Stimulated activated CD4-positive, alpha-beta T cell treated with anti-CD3 and anti-CD28 coated beads, Interleukin-15, amount 100 ng/mL, for 48 hours (primary cell): ENCODE measurements around the gene LCMT1.

ENCODE experiments used
- DNase-seq, 2 donors: peaks; one replicate each; pipeline ENCODE4 v3.0.0-alpha.2; 2020; ENCODE audit warnings: low read depth in 2 of 2

LCMT1 gene

DNA sequence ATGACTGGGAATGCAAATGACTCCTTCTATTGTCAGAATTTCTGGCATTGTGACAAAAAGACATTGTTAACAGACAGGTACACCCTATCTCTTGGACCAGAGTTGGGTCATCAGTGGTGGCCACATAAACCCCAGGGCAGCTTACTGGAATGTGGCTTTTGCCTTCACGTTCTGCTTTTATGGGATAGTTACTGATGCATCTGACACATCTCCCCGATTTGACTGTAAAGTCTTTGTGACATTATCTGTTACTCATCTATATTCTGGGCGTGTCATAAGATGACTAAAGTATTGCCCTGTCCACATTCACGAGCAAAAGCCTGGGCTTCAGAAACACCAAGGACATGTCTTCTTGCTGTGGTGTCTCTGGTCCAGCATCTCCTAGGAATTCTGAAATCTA is 86.5 kb downstream of the LCMT1 start:
- no peak for DNase-seq

DNA sequence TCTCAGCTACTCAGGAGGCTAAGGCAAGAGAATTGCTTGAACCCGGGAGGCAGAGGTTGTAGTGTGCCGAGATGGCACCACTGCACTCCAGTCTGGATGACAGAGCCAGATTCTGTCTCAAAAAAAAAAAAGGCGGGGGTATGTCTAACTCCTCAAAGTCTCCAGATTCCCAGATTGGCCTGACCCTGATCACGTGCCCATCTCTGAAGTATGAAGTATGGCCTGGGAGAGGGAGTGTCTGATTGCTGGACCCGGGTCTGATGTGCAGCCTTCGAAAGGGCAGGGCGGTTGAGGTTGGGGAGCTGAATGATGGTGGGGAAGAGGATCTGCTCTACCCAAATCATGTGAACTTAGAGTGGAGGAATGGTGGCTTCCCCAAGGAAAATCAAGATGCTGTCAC is 87.9 kb downstream of the LCMT1 start:
- DNase-seq = no peak

DNA sequence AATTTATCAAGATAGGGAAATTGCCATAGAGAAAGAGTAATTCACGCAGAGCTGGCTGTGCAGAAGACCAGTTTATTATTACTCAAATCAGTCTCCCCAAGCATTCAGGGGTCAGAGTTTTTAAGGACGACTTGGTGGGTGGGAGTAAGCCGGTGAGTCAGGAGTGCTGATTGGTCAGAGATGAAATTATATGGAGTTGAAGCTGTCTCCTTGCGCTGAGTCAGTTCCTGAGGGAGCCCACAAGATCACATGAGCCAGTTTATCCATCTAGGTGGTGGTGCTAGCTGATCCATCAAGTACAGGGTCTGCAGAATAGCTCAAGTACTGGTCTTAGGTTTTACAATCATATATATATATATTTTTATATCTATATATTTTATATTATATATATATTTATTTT is 99.2 kb downstream of the LCMT1 start:
- DNase-seq = no peak

DNA sequence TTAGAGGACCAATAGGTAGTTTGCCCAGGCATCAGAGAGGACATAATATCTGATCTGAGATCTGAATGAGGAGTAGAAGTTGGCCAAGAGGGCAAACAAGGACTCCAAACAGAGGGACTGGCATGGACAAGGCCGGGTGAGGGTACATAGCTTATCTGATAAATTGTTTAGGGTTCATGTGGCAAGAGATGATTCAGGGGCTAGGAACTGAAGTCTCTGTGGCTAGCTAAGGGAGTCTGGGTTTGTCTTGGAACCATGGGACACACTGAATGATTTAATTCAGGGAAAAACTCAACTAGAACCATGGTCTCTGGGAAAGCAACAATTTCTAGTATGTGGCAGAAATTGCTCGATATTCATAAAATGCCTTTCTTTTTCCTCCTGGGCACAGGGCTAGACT is 101.1 kb downstream of the LCMT1 start:
- DNase-seq = no peak

DNA sequence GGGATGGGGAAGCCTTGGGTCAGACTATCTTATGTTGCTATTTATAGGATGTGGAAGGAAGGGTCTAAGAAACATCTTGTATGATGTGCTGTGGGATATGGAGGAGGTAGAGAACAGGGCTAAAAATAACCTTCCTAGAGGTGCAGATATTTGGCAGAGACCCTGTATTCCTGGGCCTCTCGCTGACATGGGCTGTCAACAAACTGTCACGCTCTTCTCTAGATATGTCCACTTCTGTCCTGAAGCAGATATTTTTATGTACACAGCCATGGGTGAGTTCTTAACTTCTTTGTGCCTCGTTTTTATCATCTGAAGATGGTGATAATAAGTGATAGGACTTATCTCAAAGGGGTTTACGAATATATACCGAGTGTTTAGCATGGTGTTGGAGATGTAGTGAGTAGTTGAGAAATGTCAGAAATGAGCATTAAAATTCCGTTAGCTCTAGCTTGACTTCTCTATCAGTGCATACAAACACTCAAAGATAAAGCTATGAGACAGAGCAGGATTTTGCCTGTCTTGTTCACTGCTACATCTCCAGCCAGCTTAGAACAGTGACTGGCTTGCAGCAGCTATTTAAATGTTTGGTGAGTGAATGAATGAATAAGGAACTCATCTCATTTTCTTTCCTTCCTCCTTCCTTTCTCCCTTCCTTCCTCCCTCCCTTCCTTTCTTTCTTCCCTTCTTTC is 102.3 kb downstream of the LCMT1 start:
- no peak for DNase-seq

DNA sequence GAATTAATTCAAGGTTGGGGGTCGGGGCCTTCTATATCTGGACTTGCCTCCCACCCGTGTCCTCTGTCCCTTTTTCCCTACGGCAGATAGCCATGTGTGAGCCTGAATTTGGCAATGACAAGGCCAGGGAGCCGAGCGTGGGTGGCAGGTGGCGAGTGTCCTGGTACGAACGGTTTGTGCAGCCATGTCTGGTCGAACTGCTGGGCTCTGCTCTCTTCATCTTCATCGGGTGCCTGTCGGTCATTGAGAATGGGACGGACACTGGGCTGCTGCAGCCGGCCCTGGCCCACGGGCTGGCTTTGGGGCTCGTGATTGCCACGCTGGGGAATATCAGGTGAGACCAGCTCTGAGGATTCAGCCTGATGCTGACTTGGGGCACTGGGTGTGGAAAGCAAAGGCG is 105.6 kb downstream of the LCMT1 start:
- DNase-seq = no peak

DNA sequence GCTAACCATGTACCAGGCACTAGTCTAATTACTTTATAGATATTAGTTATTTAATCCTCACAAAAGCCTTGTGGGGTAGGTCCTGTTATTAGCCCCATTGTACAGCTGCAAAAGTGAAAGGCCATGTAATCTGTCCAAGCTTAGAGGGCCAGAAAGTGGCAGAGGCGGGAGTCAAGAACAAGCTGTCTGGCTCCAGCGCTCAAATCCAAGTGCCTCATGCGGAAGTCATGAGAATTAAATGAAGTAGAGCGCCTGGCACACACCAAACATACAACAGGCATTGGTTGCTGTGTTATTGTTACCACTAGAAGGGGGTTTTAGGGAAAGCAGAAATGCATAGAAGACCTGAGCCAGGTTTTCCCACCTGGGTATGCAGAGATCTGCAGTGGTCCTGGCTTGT is 106.4 kb downstream of the LCMT1 start:
- DNase-seq = no peak

DNA sequence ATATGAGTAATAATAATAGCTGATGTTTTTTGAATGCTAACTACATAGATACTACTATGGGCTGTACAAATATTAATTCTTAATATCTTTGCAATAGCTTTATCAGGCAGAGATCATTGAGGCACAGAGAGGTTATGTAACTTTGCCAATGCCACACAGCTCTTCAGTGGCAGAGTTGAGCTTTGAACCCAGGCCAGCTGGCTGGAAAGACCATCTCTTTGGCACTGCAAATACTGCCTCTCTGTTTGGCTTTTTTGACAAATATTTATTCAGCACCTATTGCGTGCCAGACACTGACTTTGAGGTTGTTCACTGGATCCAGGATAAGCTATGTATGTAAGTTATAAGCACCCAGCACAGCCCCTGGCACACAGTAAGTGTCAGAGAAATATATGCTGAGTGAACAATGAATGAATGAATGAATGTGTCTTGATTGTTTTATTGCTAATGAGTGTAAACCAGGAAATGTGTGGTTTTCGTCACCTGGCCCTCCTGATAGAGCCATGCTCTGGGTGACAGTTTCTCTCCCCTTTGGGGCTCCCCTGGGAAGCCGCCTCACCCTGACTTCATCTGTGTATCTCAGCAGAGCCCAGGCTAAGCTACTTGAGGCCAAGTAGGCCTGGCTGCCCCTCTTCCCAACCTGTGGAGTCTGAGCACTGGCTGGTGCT is 107.7 kb downstream of the LCMT1 start:
- no peak for DNase-seq

DNA sequence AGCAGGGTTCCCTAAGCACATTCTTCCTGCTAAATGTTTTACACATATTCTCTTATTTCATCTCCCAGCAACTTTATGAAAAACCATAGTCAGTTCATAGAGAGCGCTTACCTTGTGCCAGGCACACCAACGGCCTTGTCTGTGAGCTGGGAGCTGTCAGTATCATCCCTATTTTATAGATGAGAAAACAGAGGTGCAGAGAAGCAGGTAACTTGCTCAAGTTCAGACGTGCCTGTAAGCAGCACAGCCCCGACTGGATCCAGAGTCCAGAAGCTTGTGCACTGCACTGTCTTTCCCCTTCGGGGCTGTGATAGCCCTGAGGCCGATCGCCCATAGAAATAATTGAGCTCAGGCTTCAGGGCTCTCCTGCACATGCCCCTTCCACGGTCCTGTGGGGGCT is 111.4 kb downstream of the LCMT1 start:
- DNase-seq = no peak

DNA sequence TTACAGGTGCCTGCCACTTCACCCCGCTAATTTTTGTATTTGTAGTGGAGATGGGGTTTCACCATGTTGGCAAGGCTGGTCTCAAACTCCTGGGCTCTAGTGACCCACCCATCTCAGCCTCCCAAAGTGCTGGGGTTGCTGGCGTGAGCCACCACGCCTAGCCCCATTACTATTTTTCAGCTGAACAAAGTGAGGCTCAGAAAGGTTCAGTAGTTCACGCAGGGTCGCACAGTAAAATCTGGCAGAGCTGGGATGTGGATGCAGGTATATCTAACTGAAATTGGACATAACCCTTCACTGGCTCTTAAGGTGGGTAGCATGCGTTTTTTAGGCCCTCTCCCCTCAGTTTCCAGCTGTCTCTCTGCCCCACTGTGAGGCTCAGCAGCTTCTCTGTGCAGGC is 112.4 kb downstream of the LCMT1 start:
- DNase-seq = no peak

DNA sequence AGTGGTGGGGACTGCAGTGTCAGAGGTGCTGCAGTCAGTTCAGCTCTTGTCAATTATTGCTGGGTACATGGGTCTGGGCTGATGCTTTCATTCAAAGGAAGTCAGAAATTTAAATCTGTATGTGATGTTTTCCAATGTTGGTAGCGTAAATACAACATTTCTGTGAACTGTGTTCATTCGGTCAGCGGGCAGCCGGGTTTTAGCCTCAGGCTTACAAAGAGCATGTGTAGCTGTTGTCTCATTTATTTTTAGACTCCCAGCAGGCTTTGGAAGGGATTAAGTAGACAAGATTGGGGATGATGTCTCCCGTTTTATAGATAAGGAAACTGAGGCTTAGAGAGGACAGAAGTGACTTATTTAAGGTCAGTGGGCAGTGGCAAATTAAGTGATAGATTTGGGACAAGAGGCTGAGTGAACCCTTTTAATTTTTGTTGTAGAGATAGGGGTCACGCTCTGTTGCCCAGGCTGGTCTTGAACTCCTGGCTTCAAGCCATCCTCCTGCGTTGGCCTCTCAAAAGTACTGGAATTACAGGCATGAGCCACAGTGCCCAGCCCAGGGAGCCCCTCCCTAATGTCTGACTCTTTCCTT is 113.3 kb downstream of the LCMT1 start:
- DNase-seq = no peak
